GM21576 (cell line): ENCODE measurements around the gene ZNF436.

Source experiments
- ATAC-seq: cut with Tn5 transposase; IDR thresholded peaks from one replicate; pipeline ENCODE4 v1.9.1; 2021; ENCODE audit warnings: mild to moderate bottlenecking, moderate library complexity; ENCODE audit not compliant: unreplicated experiment

Gene ZNF436

GRCh38 chr1:23369335-23370013 is at the start of gene ZNF436:
TSS of gene ZNF436 (minus strand) at chr1:23369836. CDS start at chr1:23368005, 1,831 bp downstream.
- no peak for ATAC-seq

- no peak for ATAC-seq
These were observed 49.5 kb upstream of the ZNF436 start for GRCh38 chr1:23419180-23419579.

- no peak for ATAC-seq
These were observed 47.9 kb upstream of the ZNF436 start for GRCh38 chr1:23417570-23417969.

GRCh38 chr1:23416964-23417363 is 47.3 kb upstream of the ZNF436 start:
- ATAC-seq, result no peak

GRCh38 chr1:23408797-23409290 is 39.2 kb upstream of the ZNF436 start:
- no peak for ATAC-seq

- ATAC-seq, result no peak
These were observed 37.5 kb upstream of the ZNF436 start for GRCh38 chr1:23407016-23407630.

- no peak for ATAC-seq
These were observed 36.3 kb upstream of the ZNF436 start for GRCh38 chr1:23405946-23406345.

- ATAC-seq, result no peak
These were observed 34.3 kb upstream of the ZNF436 start for GRCh38 chr1:23403735-23404486.

- ATAC-seq, result no peak
These were observed 33.7 kb upstream of the ZNF436 start for GRCh38 chr1:23403355-23403734.

GRCh38 chr1:23403038-23403336 is 33.4 kb upstream of the ZNF436 start:
- no peak for ATAC-seq

GRCh38 chr1:23402286-23403037 is 32.8 kb upstream of the ZNF436 start:
- ATAC-seq, result no peak

GRCh38 chr1:23401313-23401712 is 31.7 kb upstream of the ZNF436 start:
- ATAC-seq, result no peak

GRCh38 chr1:23400324-23401114 is 30.9 kb upstream of the ZNF436 start:
- no peak for ATAC-seq

GRCh38 chr1:23399229-23399628 is 29.6 kb upstream of the ZNF436 start:
- ATAC-seq, result no peak

GRCh38 chr1:23397908-23398307 is 28.3 kb upstream of the ZNF436 start:
- no peak for ATAC-seq

GRCh38 chr1:23396380-23396779 is 26.7 kb upstream of the ZNF436 start:
- ATAC-seq, result no peak

- no peak for ATAC-seq
These were observed 26.2 kb upstream of the ZNF436 start for GRCh38 chr1:23395849-23396248.

- no peak for ATAC-seq
These were observed 25.6 kb upstream of the ZNF436 start for GRCh38 chr1:23395154-23395724.

GRCh38 chr1:23394684-23395083 is 25.0 kb upstream of the ZNF436 start:
- no peak for ATAC-seq

GRCh38 chr1:23394181-23394580 is 24.5 kb upstream of the ZNF436 start:
- no peak for ATAC-seq
